ENCODE results near the gene DGKI. TPM values are rescaled to one million over a fixed set of nuclear protein-coding genes. Genes with fewer than 3 reads are reported as not detected.

The DGKI gene
- total and polyA plus RNA-seq, 10 donors, result 0.03 to 1.0 (median 0.45) TPM

GRCh38 chr7:137579913-137580640 is 266.7 kb downstream of the DGKI start:
- 64 to 80% (median 77%) methylated on average over 2 of the region's 2 CpGs for WGBS, 5 donors
- intact Hi-C loops (cut with DNase I; ENCODE audit: low total_unique reads), result no loop called here
- no peaks in the 10 kb centered on the region for H3K4me1 ChIP-seq
- no peaks in the 10 kb centered on the region for H3K9me3 ChIP-seq
- H3K27me3 ChIP-seq (replicated peaks in 1 of 7), result no peaks in the 10 kb centered on the region
- no peak for DNase-seq
- no peak for TF ChIP-seq POLR2AphosphoS5 (IDR thresholded peaks at IDR 0.05)
- TF ChIP-seq POLR2A (IDR thresholded peaks at IDR 0.05), result no peak
- TF ChIP-seq CTCF (IDR thresholded peaks at IDR 0.05 in 8 of 11, conservative IDR thresholded peaks at IDR 0.05 in 3 of 11), result no peak
- H3K27ac ChIP-seq, result no peak overlapping the region
- no peak overlapping the region for H3K4me3 ChIP-seq
- no peaks in the 10 kb centered on the region for H3K36me3 ChIP-seq

GRCh38 chr7:137578541-137578940 is 268.2 kb downstream of the DGKI start:
- intact Hi-C loops (cut with DNase I; ENCODE audit: low total_unique reads), result no loop called here
- no peak for DNase-seq
- no peak for TF ChIP-seq POLR2AphosphoS5 (IDR thresholded peaks at IDR 0.05)
- no peak for TF ChIP-seq CTCF (IDR thresholded peaks at IDR 0.05 in 8 of 11, conservative IDR thresholded peaks at IDR 0.05 in 3 of 11)
- TF ChIP-seq POLR2A (IDR thresholded peaks at IDR 0.05), result no peak
- Histone ChIP-seq H3K27ac (no peak overlapping the region), H3K27me3 (replicated peaks in 1 of 7) (no peaks in the 10 kb centered on the region), H3K36me3 (no peaks in the 10 kb centered on the region), H3K4me3 (no peak overlapping the region), H3K9me3 (no peaks in the 10 kb centered on the region), H3K4me1 (no peaks in the 10 kb centered on the region)
- WGBS, 5 donors, result 71 to 88% (median 80%) methylated on average over 4 of the region's 4 CpGs

- TF ChIP-seq POLR2AphosphoS5 (IDR thresholded peaks at IDR 0.05) (no peak), POLR2A (IDR thresholded peaks at IDR 0.05) (no peak), CTCF (IDR thresholded peaks at IDR 0.05 in 8 of 11, conservative IDR thresholded peaks at IDR 0.05 in 3 of 11) (no peak)
- intact Hi-C loops (cut with DNase I; ENCODE audit: low total_unique reads), result no loop called here
- H3K9me3 ChIP-seq, result no peaks in the 10 kb centered on the region
- H3K27ac ChIP-seq, result no peak overlapping the region
- WGBS, 5 donors, result 69 to 75% (median 70%) methylated on average over 1 of the region's 1 CpG
- no peak for DNase-seq
- no peaks in the 10 kb centered on the region for H3K4me1 ChIP-seq
- no peak overlapping the region for H3K4me3 ChIP-seq
- H3K27me3 ChIP-seq (replicated peaks in 1 of 7), result no peaks in the 10 kb centered on the region
- no peaks in the 10 kb centered on the region for H3K36me3 ChIP-seq
Measured at GRCh38 chr7:137577184-137577583, 269.6 kb downstream of the DGKI start.

- no peak for DNase-seq
- 79 to 92% (median 84%) methylated on average over 3 of the region's 3 CpGs for WGBS, 5 donors
- TF ChIP-seq CTCF (IDR thresholded peaks at IDR 0.05 in 8 of 11, conservative IDR thresholded peaks at IDR 0.05 in 3 of 11), result no peak
- TF ChIP-seq POLR2A (IDR thresholded peaks at IDR 0.05), result no peak
- no peak for TF ChIP-seq POLR2AphosphoS5 (IDR thresholded peaks at IDR 0.05)
Measured at GRCh38 chr7:137576481-137576880, 270.3 kb downstream of the DGKI start.

More at GRCh38 chr7:137576481-137576880, 270.3 kb downstream of the DGKI start:
- Histone ChIP-seq H3K4me1 (no peaks in the 10 kb centered on the region), H3K27ac (no peak overlapping the region), H3K36me3 (no peaks in the 10 kb centered on the region), H3K9me3 (no peaks in the 10 kb centered on the region), H3K27me3 (replicated peaks in 1 of 7) (no peaks in the 10 kb centered on the region), H3K4me3 (no peak overlapping the region)
- intact Hi-C loops (cut with DNase I; ENCODE audit: low total_unique reads), result no loop called here

Measured in spleen (tissue), 11 donors.